Mucosa of gallbladder (tissue), 1 donor: ENCODE results near the gene TMEM247. TPM values are rescaled to one million over a fixed set of nuclear protein-coding genes. Genes with fewer than 3 reads are reported as not detected.

ENCODE experiments used
- DNase-seq: peaks from one replicate; pipeline ENCODE4 v3.0.0-alpha.2; 2020; ENCODE audit warnings: low spot score
- total RNA-seq: library from RNA; stranded (reverse); gene quantifications from one replicate; pipeline ENCODE4 v1.2.1, GENCODE V29; 2021
- donor health status: DM: no; HTN: no; CAD: no.

TMEM247 gene
- total RNA-seq, 1 donor from 2014 or later, result not detected

DNA sequence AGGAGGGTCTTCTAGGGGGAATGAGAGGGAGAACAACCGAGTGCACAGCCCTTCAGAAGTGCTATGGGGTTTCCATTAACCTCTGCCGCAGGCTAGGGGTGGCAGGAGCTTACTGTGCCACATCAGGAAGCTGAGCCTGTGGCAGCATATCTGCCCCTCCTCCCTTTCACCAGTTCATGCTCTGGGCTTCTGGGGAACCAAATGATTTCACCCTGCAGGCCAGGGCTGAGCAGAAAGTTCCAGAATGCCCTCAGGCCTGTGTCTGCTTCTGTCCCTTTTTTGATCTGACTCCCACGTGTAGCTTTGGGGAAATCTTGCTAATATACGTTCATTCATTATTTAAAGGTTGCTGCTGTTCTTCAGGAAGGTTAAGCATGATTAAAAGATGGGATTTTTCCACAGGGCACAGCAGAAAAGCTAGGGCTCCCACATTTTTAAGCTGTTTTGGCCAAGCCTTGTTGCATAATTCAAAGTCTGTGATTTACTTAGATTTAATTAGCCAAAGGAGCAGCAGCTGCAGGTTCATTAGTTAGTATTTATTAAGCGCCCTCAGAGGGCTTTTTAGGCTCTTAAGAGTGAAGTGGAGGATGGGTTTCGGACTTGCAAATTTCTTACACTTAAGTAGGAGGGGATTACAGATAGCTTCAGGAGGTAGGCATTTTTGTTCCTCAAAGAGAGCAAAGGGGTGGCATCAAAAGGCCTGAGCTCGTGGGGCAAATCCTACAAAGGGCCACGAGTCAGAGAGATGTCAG is 10.2 kb downstream of the TMEM247 start:
- peak; percentile 34 for DNase-seq

DNA sequence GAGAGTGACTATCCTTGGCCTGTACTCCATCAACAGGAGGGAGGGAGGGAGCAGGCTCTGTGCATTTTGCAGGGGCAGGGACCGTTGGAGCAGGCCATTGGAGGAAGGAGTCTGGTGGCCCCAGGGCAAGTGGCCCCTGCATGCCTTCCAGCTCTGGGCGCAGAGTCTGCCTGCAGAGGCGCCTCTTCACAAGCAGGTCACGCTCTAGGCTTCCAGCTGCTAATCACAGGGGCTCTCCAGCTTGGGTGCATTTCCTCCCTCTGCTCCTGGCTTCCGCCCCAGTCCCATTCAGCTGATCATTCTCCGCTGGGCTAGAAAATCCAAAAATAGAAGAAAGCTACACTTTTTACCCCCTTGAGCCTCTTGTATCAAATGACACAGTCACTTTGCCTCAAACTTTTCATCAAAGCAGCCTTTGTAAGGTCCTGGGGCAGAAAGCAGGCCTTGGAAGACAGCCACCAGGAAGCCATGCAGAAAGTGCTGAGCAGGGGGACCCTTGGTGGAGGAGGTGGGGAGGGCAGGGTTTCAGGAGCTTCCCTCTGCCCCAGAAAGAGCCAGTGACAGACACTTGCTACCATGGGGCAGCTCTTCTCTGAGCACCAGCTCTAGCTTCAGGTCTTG is 11.3 kb downstream of the TMEM247 start:
- peak; percentile 29 for DNase-seq

DNA sequence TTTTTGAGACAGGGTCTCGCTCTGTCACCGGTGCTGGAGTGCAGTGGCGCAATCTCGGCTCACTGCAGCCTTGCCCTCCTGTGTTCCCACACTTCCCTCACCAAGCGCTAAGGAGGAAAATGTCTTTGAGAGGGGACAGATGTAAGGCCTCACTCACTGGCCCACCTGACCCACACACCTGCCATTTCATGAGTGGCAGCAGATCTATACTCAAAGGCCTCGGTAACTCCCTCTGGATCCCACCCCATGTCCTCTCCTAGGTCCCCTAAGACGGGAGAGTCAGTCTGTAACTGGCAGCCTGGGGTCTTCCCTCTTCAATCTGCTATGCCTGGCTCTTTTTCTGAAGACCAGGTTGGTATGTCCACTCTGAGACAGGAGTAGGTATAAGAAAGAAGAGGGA is 12.9 kb downstream of the TMEM247 start:
- no peak for DNase-seq

DNA sequence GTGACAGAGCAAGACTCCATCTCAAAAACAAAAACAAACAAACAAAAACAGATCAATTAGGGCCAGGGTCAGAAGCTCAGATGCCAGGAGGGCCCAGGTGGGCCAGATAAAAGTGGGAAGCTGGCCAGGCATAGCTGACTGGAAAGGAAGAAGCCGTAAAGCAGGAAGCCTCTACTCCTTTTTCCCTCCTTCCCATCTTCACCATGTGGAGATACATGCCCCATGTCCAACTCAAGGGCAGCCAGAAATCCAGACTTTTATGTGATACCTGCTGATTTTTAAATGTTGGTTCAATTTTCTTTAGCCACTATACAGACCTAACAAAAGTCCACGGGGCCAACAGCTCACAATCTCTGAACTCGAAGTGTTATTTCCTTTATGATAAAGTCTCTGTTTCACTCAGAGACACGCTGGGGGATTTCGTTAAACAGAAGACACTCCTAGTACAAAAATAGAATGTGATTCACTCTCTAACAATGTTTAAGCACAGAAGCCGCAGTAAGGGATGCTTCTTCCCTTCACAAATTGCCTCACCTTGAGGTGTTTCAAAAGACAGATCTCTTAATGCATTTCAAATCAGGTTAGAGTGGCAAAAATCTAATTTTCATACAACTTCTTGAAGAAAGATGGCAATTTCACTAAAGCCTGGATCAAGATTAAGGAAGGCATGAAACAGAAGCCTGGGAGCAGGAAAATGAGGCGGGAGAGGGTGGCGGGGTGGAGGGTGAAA is 14.0 kb downstream of the TMEM247 start:
- DNase-seq, result no peak

DNA sequence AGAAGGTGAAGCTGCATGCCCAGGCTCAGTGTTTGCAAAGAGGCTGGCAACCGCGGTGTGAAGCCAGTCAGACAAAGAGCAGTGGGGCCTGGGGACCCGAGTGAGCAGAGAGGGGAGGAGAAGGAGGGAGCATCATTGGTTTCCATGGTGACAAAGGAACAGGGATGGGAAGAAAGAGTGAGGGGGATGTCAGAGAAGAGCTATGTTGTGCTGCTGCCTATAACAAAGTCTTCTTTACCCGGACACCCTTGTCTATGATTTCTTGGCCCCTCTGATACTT is 14.5 kb downstream of the TMEM247 start:
- DNase-seq, result no peak

DNA sequence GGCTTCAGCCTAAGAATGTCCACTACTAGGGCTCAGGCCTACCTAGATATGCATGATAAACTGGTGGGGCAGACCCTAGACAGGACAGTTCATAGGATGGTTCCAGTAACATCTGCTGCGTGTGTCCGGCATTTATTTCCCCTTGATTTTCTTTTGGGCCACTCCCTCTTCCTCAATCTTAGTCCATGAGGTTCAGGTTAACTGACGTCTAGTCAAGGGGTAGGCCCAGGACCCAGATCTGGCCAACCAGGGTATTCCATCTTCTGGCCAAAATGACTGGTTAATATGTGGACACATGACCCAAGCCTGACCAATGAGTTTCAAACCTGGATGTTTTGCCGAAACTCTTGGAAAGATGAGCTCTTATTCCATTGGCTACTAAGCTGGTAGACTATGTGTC is 15.2 kb downstream of the TMEM247 start:
- no peak for DNase-seq

DNA sequence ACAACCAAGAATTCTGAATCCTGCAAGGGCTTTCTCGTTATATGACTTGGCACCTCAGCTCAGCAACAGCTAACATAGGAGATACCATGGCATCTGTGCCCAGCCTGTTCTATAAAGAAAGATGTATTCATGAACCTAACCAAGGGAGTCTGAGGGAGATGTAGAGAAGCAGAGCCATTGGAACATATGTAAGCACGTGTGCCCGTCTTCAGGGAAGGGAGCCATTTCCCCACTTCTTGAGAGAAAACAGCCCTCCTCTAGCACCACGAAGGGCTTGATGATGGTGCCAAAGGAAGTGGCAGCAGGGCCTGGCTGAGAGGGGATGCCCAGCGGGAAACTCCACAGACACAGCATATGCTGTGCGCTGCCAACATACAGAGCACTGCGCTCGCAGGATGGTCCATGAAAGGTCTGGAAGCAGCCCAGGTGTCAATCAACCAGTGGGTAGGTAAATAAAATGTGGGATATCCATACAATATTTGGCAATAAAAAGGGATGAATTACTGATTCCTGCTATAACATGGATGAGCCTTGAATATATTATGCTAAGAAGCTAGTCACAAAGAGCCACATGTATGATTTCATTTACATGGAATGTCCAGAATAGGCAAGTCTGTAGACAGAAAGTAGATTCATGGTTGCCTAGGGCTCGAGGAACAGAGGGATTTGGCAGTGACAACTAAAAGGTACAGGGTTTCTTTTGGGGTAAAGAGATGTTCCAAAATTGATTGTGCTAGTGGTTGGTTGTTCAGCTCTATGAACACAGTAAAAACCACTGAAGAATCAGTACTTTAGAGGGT is 16.1 kb downstream of the TMEM247 start:
- DNase-seq, result no peak

DNA sequence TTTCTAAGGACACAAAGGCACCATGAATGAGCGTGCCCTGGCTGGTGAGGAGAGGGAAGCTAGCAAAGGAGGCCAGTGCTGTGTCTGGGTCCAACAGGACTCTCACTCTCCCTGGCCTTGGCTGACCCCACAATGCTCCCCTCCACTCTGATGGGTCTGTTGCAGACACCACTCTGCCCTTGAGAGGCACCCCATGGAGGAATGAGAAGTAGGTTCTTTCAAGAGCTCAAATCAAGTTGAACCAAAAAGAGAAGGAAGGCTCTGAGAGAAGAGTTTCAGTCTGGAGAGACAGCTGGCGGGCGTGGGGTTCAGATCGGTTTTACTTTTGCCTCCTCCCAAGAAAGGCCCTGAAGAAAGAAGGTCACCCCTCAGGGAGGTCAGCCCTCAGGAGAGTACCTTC is 18.4 kb downstream of the TMEM247 start:
- no peak for DNase-seq

DNA sequence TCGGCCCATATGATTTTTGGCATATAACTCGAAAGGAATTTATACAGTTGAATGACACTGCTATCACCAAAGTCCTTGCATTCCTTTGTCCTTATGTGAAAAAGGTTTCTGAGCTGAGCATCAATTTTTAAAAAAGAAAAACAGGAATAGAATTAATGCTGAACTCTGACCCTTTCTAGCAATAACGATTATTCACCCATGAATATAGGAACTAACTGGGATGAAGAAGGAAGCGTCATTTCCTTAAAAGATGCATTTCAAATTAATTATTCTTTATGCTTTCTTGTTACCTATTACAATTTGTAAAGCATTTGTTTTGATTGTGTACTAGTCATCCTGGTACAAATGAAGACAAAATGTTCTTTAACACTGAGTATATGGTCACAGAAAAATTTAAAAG is 19.3 kb downstream of the TMEM247 start:
- no peak for DNase-seq

DNA sequence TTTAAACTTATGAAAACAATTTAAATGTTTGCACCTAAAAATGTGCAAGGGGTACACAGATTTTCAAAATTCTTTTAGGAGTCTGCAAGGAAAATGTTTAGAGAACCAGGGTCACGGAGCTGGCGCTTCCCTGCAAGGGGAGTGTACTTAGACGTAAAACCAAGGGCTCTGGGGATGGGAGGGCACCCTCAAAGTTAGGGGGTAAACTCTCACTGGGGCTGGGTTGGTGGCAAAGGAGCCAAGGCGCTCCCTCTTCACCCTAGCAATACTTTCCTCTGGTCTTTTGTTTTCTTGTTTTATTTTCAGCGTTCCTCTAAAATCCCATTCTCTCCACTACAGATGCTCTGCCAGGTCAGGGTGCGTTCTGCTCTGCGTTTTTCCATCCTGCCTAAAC is 20.0 kb downstream of the TMEM247 start:
- no peak for DNase-seq

DNA sequence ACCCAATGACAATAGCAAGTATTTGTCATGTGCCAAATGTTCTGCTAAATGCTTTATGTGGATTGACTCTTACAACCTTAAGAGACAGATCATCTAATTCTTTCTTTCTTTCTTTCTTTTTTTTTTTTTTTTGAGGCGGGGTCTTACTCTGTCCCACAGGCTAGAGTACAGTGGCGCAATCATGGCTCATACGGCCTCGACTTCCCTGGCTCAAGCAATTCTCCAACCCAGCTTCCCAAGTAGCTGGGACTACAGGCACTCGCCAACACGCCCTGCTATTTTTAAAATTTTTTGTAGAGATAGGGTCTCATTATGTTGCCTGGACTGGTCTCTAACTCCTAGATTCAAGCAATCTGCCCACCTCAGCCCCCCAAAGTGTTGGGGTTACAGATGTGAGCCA is 21.4 kb downstream of the TMEM247 start:
- DNase-seq, result no peak

DNA sequence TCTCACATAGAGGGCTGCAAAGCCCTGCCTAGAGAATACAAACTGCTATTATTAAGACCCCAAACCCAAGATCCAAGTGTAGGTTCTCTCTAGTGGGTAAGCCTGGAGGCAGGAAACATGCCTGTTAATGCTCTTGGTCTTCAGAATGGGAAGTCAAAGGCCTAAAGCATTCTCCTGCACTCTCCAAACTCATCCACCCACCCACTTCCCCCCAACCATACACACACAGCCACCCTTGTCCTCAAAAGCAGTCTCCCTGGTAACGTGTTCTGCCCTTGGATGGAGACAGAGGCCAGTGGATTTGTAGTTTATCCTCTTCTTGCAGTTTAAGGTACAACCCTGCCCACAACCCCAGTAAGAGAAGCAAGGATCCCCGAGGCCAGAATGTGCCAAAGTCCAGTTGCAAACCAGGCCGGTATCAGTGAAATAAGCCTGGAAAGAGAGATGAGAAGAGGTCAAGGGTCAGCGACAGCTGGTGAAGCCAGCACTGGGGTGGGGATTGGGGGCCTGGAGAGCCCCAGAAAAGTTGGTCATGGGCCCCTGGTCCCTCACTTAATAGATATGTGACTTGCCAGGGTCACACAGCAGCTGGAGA is 23.0 kb downstream of the TMEM247 start:
- no peak for DNase-seq

DNA sequence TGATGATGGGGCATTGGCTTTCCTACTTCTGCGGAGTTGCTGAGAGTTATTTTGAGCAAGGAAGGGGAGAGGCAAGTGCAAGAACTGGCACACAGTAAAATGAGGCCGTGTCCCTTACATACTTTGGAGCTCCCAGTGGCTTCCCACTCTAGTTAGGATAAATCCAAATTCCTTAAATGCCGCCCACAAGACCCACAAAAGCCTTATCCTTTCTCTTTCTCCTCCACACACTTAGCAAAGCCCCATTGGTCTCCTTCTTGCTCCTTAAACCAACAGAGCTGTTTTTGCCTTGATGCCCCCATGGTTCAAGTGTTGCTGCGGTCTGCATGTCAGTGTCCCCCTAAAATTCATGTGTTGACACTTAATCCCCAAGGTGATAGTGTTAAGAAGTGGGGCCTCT is 24.3 kb downstream of the TMEM247 start:
- DNase-seq, result no peak

DNA sequence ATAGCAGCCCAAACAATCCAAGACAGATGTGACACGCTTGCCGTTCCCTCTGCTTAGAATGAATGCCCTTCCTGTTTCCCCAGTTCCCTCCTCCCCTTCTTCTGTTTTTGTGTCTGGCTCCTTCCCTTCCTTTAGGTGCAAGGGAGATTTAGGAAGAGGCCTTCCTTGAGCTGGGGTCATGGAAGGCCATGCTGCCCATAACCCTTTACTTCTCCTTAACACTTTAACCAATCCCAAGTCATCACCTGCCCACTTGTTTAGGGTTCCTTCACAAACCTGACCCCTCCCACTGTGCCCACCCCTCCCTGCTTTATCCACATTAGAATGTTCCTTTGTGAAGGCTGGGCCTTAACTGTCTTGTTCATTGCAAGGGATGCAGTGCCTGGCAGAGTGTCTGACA is 24.9 kb downstream of the TMEM247 start:
- DNase-seq, result no peak

DNA sequence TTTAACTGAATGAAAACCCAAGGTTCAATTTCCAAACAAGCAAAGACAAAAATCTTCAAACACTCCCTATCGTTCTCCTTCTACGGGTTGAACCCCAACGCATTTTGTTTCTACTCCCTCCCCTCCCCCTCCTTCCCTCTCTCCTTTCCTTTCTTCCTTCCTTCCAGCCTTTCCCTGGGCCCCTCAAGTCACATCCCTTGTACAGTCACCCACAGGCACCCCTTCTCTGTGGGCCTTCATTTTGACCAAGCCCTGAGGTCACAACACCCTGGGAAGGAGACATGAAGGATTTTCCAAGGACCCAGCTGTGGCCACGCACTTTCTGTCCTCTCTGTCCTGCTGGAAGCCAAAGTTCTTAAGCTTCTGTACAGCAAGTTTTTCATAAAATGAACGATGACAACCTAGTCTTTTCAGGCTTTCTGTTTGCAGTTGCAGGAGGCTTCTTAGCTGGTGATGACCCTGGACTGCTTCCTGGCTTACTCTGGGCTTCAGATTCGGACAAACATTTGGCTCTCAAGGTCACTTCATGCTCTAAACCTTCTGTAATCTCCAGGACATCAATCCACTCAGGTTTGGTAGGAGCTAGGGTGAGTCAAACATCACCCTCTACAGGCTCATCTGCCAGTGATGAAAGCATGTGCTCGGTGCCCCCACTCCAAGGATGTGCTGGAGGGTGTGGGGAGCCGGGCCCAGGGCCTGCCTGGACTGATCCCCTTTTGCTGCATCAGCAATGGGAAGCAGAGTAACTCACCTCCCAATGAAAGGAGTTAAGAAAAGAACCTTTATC is 25.5 kb downstream of the TMEM247 start:
- DNase-seq, result no peak

DNA sequence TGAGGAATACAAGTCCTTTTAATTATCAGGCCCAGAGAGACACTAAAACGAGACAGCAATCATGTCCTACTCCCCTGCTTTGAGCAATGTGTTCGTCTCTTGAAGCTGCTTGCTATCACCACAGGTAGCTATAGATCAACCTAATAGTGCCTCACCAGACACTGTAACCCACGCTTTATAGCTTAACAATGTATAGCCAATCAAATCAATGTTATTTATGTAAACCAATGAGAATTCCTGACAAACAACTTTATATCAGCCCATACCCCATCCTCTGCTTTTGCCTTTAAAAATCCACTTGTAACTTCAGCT is 26.1 kb downstream of the TMEM247 start:
- DNase-seq, result no peak

DNA sequence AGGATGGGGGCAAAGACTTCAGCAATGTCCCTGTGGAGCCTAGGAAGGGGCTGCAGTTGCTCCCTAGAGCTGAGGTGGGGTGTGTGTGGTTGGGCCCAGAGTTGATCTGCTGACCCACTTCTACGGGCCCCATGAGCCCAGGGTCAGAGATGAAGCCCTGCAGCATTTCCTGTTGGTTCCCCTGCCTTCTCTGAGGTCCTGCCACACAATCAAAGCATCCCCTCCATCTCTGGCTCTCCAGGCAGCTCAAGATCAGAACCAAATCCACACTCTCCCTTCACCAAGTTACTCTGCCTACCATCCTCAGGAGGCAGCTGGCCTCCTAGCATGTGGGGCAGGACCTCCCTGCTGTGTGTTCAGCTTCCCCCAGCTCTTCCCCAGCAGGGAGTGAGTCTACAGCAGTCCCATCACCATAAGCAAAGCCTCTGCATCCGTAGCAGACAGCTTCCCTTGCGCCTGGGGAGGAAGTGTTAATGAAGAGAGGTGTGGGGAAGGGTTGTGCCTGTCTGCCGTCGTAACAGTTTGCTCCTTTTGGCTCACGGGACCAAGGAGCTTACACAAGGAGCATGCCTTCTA is 26.9 kb downstream of the TMEM247 start:
- no peak for DNase-seq

DNA sequence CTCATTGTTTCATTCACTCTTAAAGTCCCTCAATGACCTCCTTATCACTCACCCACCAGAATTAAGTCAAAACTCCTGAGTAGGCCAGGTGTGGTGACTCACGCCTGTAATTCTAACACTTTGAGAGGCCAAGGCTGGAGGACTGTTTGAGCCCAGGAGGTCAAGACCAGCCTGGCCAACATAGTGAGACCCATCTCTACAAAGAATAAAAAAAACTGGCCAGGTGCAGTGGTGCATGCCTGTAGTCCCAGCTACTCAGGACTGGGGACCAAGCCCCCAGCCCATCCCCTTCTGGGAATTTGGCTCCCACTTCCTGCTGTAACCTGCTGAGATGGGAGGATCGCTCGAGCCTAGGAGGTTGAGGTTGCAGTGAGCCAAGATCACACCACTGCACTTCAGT is 28.9 kb downstream of the TMEM247 start:
- DNase-seq, result no peak

DNA sequence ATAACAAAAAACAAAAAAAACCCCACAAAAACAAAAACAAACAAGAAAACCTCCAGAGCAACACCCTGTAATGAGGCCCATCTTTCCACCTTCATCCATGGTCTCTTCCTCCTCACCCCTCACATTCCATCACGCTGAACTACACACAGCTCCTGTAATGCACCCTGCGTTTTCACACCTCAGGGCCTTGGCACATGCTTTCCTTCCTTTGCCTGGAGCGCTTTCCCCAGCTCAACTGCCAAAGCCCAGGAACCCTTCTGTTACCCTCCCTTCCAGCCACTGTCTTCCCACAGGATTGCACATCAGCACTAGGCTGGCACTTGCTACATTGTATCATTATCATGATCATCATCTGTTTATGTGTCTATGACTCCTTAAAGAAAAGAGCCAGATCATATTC is 29.4 kb downstream of the TMEM247 start:
- DNase-seq, result no peak

DNA sequence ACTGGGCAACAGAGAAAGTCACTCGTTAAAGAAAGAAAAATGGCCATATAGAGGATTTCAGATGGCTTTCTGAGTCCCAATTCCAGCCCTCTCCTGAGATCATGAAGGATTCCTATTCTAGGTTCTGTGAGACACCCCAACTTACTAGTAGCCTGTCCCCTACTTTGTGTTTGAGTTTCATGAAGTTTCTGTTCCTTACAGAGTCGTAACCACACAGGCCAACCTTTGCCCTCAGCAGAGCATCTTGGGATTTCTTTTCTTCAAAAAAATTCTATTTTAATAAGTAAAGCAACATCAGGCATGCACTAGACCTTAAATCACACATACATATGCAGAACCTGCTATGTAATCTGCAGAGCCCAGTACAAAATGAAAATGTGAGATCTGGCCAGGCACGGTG is 30.4 kb downstream of the TMEM247 start:
- no peak for DNase-seq

DNA sequence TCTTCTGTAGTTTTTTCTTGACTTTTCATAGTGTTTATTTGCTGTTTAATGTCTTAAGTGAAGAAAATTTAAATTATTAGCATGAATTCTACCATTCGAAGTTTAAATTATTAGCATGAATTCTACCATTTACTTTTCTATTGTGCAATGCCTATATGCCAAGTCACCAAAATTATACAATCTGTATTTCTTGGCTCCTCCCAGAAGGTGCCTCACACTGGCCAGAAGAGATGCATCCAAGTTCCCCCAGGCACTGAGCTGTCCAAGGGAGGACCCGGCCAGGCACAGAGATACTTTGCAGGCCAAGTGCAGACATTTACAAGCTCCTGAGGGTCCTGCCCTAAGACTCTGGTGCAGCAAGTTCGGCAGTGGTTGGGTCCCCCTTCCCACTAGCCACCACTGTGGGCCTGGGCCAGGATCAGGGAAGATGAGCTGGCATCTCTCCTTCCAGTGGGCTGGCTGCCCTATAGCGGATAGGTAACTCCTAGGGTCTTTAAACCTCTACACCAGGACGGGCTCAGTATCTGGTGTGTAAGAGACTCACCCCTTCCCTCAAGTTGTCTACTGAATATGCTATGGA is 31.3 kb downstream of the TMEM247 start:
- no peak for DNase-seq
